Kidney tubule cell (primary cell): ENCODE measurements around the gene GABRD.
"Not testable (repeated sequence)": the region's sequence is repeated elsewhere in the genome, so short reads cannot be mapped to it uniquely, and the experiment has no call there.

Experiments
- DNase-seq: peaks from one replicate; pipeline ENCODE4 v3.0.0-alpha.2; 2018; ENCODE audit warnings: low spot score

Gene GABRD, protein sequence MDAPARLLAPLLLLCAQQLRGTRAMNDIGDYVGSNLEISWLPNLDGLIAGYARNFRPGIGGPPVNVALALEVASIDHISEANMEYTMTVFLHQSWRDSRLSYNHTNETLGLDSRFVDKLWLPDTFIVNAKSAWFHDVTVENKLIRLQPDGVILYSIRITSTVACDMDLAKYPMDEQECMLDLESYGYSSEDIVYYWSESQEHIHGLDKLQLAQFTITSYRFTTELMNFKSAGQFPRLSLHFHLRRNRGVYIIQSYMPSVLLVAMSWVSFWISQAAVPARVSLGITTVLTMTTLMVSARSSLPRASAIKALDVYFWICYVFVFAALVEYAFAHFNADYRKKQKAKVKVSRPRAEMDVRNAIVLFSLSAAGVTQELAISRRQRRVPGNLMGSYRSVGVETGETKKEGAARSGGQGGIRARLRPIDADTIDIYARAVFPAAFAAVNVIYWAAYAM

GRCh38 chr1:2019172-2019543, at the start of gene GABRD:
Gene GABRD (plus strand): TSS chr1:2019345. CDS start chr1:2019424, 79 bp downstream.
- DNase-seq: no peak

- no peak for DNase-seq
Measured at GRCh38 chr1:1969505-1969900, 49.6 kb upstream of the GABRD start.

GRCh38 chr1:1969953-1970716, 49.0 kb upstream of the GABRD start:
- DNase-seq: no peak

GRCh38 chr1:1971017-1971416, 48.1 kb upstream of the GABRD start:
- DNase-seq: no peak

DNA sequence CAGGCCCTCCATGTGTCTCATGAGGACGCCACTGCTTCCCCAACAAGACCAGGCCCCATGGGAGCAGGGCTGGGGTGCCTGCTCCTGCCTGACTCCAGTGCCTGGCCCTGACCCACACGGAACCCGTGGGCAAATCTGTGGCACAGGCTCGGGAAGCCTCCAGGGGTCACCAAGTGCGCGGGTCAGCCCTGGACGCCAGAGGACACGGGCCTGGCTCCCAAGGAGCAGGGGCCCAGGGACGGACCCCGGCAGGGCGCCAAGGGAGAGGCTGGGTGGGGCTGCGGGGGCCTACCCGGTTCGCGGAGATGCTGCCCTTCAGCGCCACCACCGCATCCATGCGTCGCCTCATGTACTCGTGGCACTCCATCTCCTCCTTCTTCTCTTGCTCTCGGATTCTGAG, 47.5 kb upstream of the GABRD start:
- DNase-seq: no peak

DNA sequence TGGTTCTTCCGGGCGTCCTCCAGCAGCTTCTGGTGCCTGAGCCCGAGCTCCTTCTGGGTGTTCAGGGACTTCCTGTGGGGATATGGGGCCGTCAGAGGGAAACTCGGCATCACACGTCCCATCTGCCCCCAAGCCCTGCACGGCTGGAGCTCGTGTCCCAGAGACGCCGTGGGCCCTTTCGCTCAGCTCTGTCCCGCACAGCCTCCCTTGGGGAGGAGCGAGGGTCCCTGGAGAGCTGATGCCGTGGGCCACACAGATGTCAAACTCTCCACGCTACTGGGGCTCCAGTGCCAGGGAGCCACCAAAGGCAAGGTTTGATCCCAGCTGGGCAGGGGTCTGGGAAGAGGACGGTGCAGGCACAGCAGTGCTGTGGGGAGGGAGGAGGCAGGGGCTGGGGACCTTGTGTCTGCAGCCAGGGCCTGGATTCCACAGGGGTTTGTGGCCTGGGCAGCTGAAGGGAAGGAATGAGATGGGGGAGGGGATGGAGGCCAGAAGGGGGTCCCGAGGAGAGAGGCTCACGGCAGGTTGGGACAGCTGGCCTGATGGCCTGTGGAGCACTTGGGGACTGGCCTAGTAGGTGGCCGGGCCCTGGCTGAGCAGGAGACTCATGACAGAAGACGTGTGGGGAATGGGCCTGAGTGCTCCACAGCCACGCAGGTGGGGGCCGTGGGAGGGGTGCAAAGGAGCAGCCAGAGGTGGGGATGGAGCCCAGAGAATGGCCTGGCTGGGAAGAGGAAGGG, 46.0 kb upstream of the GABRD start:
- no peak for DNase-seq

- DNase-seq: no peak
Measured at GRCh38 chr1:1973716-1974642, 45.2 kb upstream of the GABRD start.

GRCh38 chr1:1974834-1975233, 44.3 kb upstream of the GABRD start:
- DNase-seq: no peak

- DNase-seq: no peak
Measured at GRCh38 chr1:1975535-1975934, 43.6 kb upstream of the GABRD start.

DNA sequence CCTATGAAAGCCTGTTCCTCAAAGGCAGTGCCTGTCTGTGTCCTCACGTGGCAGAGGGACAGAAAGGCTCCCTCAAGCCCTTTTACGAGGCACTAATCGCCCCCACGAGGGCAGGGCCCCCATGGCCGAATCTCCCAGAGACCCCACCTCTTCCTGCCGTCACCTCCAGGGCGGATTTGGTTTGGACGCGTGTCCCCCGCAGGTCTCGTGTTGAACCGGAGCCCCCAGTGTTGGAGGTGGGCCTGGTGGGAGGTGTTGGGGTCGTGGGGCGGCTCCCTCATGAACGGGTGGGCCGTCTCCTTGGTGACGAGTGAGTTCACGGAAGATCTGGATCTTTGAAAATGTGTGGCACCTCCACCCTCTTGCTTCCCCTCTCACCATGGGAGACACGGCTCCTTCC, 43.1 kb upstream of the GABRD start:
- DNase-seq: no peak

GRCh38 chr1:1978108-1978507, 41.0 kb upstream of the GABRD start:
- DNase-seq: no peak

DNA sequence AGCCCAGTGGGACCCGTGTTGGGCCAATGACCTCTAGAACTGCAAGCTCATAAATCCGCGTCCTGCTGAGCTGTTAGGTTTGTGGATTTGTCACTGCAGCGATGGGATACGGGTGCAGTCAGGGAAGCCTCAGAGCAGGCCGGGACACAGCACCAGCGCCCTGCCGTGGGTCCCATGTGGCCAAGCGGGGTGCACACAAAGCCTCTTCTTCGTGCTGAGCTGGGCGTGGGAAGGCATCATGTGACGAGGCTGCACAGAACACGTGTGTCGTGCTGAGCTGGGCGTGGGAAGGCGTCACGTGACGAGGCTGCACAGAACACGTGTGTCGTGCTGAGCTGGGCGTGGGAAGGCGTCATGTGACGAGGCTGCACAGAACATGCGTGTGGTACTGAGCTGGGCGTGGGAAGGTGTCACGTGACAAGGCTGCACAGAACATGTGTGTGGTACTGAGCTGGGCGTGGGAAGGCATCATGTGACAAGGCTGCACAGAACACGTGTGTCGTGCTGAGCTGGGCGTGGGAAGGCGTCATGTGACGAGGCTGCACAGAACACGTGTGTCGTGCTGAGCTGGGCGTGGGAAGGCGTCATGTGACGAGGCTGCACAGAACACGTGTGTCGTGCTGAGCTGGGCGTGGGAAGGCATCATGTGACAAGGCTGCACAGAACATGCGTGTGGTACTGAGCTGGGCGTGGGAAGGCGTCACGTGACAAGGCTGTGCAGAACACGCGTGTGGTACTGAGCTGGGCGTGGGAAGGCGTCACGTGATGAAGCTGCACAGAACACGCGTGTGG, 40.3 kb upstream of the GABRD start:
- not testable (repeated sequence) for DNase-seq

DNA sequence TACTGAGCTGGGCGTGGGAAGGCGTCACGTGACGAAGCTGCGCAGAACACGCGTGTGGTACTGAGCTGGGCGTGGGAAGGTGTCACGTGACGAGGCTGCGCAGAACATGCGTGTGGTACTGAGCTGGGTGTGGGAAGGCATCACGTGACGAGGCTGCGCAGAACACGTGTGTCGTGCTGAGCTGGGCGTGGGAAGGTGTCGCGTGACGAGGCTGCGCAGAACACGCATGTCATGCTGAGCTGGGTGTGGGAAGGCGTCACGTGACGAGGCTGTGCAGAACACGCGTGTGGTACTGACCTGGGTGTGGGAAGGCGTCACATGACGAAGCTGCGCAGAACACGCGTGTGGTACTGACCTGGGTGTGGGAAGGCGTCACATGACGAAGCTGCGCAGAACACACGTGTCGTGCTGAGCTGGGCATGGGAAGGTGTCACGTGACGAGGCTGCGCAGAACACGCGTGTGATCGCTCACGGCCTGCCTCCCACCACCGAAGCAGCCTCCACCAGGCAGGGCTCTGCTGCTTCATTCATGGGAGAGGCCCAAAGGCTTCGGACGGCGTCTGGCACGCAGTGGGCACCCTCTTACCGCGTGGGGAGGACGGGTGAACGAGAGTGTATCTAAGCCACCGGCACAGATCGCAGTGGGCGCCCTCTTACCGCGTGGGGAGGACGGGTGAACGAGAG, 39.5 kb upstream of the GABRD start:
- DNase-seq: no peak

DNA sequence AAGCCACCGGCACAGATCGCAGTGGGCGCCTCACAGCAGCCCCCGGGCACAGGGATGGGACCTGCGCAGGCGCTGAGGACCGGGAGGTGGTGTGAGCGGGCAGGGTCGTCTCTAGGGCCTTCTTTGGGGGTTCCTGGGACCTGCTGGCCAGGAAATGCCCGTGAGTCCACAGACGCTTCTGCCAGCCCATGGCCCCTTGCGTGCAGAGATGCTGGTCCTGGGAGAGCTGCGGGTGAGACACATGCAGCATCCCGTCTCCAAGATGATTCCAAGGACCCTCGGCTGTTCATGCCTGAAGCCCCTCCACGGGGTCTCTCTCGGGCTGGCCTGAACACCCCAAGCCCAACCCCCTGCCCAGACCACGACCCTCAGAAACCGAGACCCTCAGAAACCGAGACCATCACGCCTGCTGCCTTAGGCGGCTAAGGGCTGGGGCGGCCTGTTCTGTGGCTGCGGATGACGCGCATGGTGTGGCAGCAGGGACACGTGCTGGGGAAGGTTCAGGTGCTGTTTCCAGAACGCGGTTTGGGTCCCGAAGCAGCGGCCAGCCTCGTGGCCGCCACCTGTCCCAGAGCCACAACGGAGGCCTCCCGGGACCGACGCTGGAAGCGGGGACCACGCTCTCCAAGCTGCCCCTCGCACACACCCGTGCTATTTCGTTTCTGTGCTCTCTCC, 38.5 kb upstream of the GABRD start:
- no peak for DNase-seq

GRCh38 chr1:1981142-1981500, 38.0 kb upstream of the GABRD start:
- DNase-seq: no peak

DNA sequence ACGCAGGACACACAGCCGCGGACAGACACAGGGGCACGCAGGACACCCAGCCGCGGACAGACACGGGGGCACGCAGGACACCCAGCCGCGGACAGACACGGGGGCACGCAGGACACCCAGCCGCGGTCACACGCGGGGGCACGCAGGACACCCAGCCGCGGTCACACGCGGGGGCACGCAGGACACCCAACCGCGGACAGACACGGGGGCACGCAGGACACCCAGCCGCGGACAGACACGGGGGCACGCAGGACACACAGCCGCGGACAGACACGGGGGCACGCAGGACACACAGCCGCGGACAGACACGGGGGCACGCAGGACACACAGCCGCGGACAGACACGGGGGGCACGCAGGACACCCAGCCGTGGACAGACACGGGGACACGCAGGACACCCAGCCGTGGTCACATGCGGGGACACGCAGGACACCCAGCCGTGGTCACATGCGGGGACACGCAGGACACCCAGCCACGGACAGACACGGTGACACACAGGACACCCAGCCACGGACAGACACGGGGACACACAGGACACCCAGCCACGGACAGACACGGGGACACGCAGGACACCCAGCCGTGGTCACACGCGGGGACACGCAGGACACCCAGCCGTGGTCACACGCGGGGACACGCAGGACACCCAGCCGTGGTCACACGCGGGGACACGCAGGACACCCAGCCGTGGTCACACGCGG, 37.4 kb upstream of the GABRD start:
- not testable (repeated sequence) for DNase-seq

- DNase-seq: no peak
Measured at GRCh38 chr1:1982379-1983232, 36.5 kb upstream of the GABRD start.

DNA sequence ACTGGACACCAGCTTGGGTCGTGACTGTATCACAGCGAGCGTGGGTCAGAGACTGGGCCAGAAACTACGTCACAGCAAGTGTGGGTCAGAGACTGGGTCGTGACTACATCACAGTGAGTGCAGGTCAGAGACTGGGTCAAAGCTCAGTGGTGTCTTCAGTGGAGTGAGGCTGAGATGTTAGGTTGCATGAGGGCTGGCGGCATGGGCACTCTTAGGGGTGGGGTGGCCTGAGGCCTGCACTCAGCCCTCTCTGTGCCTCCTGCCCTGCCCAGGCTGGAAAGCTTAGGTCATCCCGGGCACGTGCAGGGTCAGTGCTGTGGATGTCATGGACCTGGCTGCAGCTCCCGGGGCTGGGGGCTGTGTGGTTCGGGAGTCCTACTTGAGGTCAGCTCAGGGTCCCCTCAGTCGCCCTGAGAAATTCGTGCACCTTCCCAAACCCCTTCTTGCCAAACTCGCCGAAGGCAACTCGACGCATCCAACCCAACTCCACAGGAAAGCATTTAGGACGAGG, 34.5 kb upstream of the GABRD start:
- no peak for DNase-seq
